T-helper 2 cell treated with Interferon-gamma antibody and Interleukin-4, amounts not matched to agents 100 ng/mL and 5 ng/mL, for 36 hours (primary cell): ENCODE results near the gene TUBB2A. TPM values are rescaled to one million over a fixed set of nuclear protein-coding genes. Genes with fewer than 3 reads are reported as not detected.
"Not testable (repeated sequence)": the region's sequence is repeated elsewhere in the genome, so short reads cannot be mapped to it uniquely, and the experiment has no call there.

Experiments used
- intact Hi-C: fragments of 100-400 bp; cut with micrococcal nuclease; formaldehyde crosslinking; loops from one replicate; pipeline ENCODE4 v1.15.1; 2023
- total RNA-seq: library from RNA; stranded (reverse); gene quantifications from 2 replicates; pipeline ENCODE4 v1.2.3, GENCODE V29; 2022

TUBB2A gene
- total RNA-seq, 1 donor from 2014 or later: 2.6 TPM

DNA sequence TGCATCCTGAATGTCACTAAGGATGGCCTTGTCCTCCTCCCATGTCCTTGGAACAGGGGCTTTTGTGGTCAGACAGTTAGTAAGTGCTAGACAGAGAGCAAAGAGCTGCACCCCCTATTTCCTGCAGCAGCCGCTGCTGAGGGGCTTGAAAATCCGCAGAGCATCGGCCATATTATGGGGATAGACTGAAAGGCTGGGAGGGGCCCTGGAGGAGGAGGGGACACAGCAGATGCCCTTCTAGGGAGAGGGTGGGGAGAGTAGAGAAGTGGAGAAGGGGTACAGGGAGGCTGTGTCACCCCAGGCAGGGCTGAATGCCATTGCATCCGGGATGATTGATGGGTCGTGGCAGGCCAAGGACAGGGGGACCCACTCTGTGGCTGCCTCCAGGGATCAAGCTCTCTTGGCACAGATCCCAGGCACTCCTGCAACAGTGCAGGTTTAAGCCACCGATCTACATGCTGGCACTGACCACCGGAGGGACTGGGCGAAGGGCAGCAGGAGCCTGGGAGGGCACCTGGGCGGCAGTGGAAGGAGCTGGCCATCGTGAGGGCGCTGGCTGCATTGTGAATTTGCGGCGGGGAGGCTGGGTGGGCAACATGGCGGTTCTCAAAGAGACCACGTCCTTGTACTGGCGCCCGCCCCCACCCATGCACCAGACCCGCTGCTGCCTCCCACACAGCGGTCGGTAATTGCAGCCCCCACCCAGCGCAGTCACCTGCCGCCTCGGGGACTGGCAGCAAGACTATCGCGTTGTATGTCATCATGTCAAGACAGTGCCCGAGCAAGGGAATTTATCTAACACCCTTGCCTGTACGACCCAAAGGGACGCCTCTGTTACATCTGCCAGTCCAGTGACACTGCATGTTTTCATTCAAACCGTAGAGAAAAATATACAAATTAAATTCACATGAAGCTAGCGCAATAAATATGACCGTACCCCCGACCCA lies 887 bp downstream of the TUBB2A start:
- intact Hi-C loops: loop anchor here (1.0 to 5.0 kb wide), 5 partner anchors 38 to 389 kb away; partner anchors contain the start of genes BPHL, NQO2, PSMG4 and RIPK1

DNA sequence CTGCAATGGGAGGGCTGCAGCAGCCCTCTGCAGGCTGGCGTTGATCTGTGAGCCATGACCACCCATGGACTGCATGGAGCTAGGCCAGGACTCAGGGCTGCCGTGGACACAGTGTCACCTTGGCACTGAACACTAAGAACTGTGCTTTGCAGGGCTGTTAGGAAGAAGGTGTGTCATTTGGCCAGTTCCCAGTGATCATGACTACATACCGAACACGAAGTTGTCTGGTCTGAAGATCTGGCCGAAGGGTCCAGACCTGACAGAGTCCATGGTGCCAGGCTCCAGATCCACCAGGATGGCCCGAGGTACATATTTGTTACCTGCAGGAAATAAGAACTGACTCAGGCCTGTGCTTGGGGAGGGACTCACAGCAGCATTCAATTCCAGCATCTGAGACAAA lies 1.9 kb downstream of the TUBB2A start:
- intact Hi-C loops: loop anchor here (5.0 kb wide), 1 partner anchor 388 kb away; the partner anchor contains the start of gene WRNIP1

DNA sequence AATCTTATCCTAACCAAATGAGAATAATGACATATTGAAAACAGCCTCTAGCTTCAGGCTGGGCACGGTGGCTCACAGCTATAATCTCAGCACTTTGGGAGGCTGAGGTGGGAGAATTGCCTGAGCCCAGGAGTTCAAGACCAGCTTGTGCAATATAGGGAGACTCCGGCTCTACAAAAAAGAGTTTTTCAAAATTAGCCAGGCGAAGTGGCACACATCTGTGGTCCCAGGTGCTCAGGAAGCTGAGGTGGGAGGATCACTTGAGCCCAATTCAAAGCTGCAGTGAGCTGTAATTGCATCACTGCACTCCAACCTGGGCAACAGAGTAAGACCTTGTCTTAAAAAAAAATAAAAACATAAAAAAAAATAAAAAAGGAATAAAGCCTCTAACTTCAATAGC lies 4.7 kb downstream of the TUBB2A start:
- intact Hi-C loops: no loop called here

DNA sequence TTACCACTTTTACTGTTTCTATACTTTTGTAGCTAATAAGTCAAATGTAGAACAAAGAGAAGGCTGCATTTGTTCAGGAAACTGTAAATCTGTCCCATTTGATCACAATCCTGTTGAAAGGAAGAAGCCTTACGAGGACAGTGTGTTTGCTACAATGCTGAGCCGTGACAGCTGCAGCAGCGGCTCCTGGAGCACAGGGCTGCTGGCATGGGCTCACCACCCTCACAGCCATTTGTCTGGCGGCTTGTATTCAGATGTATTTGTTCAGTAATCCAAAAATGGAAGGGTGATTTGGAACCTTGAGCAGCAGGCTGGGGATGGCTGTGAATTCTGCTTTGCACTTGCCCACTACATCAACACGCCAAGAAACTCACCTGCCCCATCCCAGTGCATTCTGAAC lies 5.7 kb downstream of the TUBB2A start:
- intact Hi-C loops: no loop called here

DNA sequence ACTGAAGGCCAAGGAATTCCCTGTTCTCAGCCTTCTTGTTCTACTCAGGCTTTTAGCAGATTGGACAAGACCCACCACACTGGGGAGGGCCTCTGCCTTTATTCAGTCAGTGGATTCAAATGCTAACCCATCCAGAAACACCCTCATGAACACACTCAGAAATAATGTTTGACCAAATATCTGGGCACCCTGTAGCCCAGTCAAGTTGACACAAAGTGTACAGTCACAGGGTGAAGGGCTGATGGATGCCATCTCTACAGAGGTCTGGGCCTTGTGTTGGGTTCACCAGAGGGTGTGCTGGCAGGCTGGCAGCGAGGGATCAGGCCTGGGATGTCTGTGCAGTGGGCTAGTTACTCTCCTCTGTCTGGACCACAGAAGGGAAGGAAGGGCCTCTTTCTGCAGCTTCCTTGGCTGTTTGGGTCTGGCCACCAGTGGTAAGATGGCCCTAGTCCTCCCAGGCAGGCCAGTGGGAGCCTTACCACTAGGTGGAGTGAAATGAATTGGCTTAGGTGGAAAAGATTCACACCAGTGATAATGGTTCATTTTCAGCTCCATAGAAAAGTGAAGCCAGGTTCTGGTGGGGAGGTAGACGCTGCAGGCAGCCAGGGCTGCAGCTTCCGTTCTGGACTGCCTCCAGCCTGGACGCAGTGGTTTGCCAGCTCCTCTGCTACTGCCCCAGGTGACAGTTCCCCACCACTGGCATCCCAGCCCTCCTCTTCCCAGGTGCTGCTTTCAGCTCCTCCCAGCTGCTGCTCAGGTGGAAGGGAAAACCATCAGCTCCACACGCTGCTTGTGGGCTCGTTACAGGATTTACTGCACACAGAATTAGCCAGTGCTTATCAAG lies 9.2 kb downstream of the TUBB2A start:
- intact Hi-C loops: no loop called here

DNA sequence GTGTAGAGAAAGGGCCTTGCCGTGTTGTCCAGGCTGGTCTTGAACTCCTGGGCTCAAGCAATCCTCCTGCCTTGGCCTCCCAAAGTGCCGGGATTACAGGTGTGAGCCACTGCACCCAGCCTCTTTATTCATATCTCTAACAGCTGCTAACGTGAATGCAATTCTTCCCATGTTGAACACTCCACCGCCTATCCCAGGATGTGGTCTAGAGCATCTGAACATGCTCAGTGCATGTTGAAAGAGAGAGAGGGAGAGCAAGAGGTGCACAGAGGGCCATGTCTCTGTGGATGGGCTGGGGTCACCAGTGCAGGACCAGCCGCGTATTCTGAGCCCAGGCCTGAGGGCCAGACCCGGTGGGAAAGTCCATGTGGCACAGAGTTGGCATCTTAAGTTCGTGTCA lies 12.8 kb downstream of the TUBB2A start:
- intact Hi-C loops: no loop called here

DNA sequence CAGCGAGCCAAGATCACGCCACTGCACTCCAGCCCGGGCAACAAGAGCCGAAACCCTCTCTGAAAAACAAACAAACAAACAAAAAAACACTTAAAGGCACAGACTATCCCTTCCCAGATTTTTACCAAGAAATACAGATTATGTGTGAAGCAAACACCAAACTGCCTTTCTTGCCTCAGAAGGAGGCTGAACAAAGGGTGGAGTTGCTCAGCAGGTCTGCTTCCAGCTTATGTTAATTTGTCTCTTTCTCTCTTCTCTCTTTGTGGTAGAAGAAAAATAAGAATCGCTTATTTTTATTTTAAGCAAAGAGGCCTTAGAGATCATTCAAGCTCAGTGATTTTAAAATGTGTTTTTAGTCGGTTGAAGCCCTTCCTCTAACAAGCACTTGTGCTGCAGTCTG lies 14.2 kb downstream of the TUBB2A start:
- intact Hi-C loops: no loop called here

DNA sequence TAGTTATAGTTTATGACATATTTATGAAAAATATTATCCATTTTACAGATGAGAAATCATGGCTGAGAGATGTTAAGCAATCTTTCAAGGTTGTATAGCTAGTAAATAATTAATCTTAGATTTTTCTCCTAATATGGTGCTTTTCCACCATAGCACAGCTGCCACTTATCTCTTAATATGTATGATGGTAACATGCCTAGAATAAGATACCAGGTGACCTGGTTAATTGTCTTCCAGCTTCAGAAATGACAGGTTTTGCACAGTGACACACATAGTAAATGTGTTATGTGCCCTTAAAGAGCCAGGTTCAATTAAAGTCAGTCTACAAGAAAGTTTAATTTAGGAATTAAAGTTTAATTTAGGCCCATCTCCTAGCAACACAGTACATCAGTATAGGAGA lies 14.8 kb downstream of the TUBB2A start:
- intact Hi-C loops: no loop called here

DNA sequence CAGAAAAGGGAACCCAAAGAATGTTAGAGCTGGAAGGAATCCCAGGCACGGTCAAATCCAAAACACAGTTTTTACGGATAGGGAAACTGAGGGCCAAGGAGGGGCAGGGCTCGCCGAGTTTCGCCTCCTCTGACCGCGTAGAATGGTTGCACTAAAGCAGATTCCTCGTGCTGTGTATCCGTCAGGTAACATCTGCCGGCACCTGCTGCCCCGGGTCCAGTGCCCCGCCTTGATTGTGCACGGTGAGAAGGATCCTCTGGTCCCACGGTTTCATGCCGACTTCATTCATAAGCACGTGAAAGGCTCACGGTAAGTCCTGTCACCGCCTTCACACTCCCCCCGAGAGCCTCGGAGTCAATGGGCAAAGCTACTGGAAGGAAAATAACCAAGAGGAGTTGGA lies 17.1 kb downstream of the TUBB2A start:
- intact Hi-C loops: no loop called here

DNA sequence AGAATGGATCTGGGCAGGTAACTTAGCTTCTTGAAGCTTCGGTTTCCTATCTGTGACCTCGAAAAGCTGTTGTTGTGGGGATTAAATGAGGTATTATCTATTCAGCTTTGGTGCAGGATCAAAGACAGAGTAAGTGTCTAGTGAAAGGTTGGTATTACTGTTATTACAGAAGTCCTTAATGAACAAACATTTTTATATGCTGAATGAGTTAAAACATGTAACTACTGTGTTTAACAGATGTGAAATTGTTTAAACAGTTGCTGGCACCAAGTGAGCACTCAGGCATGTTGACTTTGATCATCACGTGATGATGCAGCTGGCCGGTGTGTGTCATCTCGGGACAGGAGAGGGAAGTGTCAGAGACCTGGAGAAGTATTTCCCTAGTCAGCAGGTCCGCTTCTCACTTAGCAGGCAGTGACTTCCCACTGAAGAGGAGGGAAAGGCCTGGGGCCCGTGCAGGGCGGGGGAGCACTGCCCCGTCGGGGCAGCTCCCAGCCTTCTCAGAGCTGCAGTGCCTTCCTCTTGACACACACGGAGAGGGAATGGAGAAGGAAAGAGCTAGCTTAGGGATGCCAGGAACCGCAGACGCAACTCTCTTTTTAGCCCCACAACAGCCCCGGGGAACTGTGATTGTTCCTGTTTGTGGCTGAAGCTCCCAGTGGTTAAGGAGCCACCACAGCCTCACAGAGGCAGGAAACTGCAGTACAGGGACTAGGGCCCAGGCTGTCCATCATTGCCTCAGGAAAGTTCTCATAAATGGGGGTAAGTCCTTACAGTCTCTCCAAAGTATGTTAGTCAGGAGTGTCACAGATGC lies 18.0 kb downstream of the TUBB2A start:
- intact Hi-C loops: no loop called here

DNA sequence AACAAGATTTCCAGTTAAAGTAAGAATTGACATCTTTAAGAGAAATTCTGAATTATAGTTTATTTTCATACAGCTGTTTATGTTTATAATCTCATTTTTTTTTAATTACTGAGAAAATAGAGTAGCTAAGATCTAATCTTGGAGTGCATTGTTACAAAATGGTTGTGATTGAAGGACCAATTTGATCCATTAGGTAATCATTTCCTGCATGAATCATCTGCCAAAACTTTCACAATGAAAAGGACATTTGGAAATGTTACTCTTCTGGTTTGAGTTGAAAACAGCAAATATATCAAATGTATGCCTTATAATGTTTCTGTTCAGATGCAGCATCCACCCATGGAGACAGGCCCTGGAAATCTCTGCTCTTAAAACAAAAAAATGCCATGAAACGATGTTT lies 19.0 kb downstream of the TUBB2A start:
- intact Hi-C loops: no loop called here

DNA sequence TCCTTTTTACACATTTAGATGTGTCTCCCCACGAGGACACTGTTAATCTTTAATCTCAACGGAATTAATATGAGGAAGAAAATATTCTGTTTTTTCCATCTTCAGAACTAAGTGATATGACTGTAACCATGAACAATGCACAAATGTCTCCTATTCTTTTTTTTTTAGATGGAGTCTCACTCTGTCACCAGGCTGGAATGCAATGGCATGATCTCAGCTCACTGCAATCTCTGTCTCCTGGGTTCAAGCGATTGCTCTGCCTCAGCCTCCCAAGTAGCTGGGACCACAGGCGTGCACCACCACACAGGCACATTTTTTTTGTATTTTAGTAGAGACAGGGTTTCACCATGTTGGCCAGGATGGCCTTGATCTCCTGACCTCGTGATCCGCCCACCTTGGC lies 19.5 kb downstream of the TUBB2A start:
- intact Hi-C loops: not testable (repeated sequence)

DNA sequence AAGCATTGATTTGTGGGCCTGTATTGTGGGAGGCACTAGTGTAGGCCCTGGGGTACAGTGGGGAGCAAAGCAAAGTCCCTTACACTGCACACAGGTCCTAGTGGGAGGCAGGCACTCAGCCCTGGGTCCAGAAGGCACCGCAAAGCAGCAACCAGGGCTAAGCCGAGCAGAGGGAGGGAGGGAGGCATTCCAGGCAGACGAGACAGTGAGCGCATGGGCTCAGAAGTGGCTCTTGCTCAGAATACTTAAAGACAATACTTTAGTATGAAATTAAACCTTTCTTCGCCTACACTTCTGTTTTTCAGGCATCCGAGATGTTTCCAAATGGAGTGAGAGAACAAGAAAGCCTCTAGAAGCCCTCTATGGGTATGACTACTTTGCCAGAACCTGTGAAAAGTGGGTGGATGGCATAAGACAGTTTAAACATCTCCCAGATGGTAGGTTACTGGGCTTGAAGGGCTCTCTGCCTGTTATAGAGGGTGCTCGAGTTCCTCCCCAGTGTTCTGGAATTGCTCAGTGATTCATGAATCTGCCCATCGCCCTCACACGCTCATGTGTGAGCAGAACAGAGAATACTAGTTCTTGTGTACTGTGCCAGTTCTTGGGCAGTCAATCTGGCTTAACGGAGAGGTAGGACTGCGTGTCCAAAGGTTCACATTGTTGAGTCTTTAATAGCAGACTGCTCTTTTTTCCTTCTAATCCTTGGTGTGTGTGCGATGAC lies 20.1 kb downstream of the TUBB2A start:
- intact Hi-C loops: no loop called here

DNA sequence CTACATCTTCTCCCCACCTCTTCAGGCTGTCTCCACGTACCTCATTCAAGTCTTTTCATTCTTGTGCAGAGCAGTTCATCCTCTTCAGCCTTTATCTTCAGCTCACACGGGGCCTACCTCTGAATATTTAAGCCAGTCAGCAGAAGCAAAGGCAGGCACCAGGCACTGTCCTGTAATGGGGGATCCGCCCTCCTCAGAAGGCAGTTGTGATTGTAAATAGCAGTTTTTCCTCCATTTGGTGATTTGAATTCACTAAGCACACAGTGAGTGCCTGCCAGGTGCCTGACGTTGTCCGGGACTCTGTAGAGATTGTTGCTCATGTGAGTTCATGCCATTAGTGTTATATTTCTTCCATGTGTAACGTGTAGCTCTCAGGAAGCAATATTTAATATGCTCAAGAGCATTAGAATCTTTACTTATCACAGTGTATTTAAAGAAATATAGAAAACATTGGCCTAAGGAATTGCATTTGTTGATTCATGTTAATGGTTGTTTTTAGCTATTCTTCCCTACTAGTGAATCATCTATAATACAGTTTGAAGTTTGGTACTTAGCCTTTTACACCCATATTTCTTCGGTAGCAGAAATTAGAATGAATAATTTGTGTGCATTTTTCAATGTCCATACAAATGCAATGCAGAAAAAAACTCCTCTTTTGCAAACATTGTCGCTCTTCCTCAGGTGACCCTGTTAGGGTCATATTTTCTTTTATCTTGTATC lies 20.9 kb downstream of the TUBB2A start:
- intact Hi-C loops: no loop called here

DNA sequence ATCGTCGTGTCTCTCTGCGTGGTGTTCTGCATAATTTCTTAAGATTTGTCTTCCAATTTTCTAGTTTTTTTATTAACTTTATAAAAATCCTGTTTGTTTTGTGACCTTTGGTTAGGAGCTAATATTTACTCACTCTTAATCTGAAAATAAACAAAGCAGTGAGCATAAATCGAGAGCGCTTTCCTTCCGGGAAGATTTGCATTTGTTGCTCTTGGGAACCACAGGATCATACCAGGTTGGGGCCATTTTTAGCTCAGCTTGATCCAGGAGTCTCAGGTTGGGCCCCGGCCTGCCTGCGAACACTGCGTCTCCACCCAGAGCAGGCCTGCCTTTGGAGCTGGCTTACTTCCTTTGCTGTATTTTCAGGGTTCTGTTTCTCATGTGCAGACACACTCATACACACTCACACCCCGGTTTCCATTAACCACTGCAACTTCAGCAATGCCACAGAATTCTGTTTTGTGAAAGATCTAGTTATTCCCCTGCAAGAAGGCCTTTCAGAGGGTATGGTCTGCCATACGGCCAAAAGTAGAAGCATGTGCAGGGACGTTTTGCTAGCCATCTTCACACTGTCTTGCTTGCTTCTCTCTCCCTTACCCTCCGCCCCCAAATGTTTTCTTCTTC lies 21.6 kb downstream of the TUBB2A start:
- intact Hi-C loops: no loop called here

DNA sequence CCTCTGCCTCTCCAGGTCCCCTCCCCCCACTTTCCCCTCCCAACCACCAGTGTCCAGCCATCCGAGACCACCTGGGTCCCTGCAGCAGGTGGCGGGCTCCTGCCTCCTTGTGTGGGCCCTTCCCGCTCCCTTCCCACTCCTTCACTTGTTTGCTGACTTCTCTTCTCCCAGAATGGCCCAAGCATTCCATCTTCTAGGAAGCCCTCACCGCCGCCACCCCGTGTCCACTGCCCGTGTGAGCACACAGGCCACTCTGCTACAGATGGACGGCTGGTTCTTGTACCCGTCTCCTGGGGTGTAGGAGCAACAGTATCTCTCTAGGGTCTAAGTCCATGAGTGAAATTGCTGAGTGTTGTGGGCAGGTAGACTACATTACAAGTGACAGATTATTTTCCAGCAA lies 23.8 kb downstream of the TUBB2A start:
- intact Hi-C loops: no loop called here

DNA sequence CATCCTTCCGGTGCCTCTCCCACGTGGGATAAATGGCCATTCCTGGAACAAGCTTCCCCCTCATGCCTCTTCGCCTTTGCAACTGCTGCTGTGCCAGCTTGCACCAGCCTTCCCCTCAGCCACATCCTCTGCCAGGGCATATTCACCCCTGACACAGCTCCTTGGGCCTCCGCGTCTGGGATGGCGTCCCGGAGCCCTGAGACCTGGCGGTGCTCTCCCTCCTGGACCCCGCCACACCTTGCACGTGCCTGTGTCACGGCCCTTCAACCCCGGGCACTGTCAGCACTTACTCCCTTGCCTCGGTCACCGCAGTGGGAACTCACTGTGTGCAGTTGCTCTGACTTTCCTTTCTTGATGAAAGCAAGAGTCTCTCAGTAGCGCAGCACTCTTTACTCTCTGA lies 25.6 kb downstream of the TUBB2A start:
- intact Hi-C loops: no loop called here

DNA sequence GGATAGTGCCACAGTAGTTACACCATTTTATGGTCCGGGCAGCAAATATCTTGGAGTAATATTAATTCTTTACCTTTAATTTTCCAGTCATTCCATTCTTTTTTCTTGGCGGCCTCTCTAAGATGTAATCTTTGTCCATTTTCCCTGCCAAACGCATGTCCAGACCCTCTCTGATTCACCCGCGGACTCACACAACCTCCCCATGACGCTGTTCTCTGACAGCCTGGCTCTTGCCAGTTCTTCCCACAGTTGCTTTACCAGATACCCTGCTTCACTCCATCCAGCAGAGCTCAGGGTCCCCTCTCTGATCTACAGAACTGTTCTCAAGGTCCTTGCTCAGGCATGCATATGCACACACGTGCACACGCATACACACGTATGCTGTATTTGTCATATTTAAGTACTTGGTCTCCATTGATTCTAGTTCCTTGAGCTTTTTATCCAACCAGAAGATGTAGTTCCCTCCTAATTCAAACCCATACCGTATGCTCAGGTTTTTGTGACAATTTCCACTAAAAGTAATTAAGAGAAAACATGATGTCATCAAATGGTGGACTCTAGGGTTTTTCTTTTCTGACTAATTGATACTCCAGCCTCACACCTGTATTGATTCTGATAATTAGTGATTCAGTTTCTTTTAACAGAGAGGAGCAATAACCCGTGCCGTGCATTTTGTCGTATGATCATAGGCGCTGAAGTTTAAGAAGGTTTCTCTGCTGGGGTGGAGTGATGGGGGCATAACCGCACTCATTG lies 28.8 kb downstream of the TUBB2A start:
- intact Hi-C loops: loop anchor here (10.0 kb wide), 1 partner anchor 606 kb away; no protein-coding TSS in a partner anchor

DNA sequence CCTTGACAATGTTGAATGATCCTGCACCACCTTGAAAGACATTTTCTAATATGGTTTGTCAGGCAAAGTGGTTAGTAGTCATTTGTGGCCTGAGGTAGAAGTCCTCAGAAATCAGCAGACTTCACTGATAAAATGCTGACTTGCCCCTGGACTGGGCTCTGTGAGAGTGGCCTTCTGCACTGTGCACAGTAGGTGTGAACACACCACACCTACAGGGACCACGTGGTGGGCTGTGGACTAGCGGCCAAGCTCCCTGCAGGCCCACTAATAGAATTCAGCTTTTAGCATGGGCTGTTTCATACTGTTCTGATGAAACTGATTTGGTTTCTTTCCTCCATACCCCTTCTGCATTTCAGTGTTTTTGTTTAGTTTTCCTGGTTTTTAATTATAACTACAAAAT lies 31.5 kb downstream of the TUBB2A start:
- intact Hi-C loops: loop anchor here (1.0 to 10.0 kb wide), 3 partner anchors 125 to 609 kb away; partner anchors contain the start of gene PSMG4
